SH-SY5Y (cell line): ENCODE results near the gene CAVIN2.

Source experiments
- GATA2 ChIP-seq: IDR thresholded peaks from 2 replicates; pipeline ENCODE4 v1.6.1; 2011; ENCODE audit warnings: mild to moderate bottlenecking, low read depth, low read length
- GATA3 ChIP-seq: IDR thresholded peaks from 2 replicates; pipeline ENCODE4 v1.6.1; 2011; ENCODE audit warnings: low read depth, mild to moderate bottlenecking, low read length, moderate library complexity

CAVIN2 gene

DNA sequence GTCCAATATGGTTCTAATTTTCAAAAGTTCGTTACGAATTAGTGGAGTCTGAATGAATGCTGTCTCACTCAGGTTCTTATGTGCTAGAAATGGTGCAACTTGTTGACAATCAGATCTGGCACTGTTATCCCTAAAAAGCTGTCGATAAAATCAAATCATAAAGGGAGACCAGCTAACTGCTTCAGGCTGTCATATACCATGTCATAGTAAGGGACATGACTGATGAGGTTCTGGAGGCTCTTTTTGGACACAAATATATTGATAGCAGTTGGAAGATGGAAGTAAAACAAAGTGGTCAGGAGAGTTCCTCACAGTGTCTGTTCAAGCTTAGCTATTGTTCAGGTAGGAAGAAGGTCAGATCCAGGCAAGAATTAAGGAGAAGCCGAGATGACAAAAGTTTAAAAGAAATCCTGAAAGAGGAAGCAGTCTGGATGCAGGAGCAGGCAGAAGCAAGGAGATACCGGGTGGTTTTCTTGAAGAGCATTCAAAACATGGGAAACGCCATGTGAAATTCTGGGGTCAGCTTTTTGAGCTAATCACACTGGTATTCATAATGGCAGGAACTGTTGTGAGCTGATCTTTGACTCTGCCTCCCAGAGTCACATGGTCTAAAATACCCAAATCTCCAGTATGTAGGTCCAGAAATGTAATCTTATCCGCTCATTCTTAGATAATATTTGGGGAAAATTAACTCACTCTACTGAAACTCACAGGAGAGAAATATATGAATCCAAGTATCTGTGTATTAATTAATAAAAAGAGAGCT is 9.4 kb upstream of the CAVIN2 start:
- TF ChIP-seq GATA3 (no peak), GATA2 (no peak)

DNA sequence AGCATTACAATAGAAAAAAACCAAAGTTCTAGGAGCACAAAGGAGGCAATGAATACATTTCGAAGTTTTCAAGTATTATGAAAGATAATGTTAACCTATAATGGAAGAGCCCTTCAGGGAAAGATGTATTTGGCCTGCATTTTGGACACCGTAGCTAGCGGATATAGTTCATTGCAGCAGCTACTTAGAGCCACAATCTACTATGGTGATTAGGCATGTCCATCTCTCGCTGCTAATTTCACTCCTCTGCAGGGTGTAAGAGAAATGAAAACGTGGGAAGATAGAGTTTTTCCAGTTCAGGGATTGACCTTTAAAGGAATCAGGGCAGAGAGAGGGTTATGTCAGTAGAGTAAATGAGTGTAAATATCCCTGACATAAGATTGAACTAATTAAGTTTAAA is 8.5 kb upstream of the CAVIN2 start:
- TF ChIP-seq GATA2 = no peak
- no peak for TF ChIP-seq GATA3

DNA sequence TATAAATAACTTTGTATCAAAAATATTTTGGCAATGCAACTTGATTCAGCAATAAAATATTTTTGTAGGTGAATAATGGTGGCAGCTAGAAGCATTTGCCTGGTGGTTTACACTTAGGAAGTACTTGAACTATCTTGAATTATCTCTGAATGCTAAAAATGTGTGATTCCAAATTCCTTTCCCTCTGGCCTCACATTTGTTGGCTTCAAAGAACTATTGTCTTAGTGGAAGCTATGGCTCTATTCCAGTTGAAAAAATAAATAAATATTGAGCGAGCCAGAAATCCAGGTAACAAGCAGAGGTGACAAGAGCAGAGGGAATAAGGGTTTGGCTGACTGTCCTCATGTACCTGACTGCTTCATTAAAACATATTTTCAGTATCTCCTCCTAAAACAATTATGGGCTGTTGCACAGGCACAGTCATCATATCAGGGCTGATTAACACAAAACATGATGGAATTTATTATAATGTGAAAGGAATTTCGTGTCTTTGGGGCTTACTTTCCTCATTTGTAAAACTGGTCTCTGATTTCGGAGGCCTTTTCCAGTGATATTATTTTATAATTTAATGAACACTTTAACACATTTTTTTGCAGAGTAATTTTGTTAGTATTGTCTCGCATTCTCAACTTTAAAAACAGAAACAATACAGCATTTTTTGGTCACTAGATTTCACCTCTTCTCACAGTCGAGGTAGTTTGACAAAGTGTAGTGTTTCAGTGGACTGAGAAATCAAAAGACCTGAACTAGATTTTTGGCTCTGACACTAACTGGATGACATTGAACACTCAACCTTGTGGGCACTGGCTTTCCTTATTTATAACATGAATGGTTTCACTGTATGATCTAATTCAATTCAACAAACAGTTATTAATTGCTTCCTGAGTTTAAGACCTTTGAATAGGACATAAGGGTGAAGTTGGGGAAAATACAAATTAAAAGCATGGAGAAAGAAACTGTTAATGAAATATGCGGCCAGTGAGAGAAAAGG is 7.8 kb upstream of the CAVIN2 start:
- TF ChIP-seq GATA3 (no peak), GATA2 (no peak)

DNA sequence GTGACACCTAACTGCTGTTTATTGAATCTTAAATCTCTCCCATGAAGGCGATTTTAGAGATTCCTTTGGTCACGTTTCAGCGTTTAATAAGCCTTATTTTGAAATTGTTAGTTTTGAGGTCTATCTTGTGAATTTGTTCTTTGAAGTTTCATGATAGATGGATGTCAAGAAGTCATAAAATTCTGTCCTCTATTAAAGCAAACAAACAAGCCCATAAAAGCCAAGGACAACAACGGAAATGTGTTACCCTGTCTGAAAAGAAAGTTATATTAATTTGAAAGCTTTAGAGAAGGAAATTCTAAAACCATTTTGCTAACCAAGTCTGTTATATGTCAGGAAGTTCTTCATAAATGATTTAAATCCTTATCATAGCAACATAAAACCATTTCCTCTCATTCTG is 7.0 kb upstream of the CAVIN2 start:
- no peak for TF ChIP-seq GATA2

GRCh38 chr2:191851158-191851557 is 4.3 kb upstream of the CAVIN2 start:
- no peak for TF ChIP-seq GATA3
- TF ChIP-seq GATA2 = no peak

DNA sequence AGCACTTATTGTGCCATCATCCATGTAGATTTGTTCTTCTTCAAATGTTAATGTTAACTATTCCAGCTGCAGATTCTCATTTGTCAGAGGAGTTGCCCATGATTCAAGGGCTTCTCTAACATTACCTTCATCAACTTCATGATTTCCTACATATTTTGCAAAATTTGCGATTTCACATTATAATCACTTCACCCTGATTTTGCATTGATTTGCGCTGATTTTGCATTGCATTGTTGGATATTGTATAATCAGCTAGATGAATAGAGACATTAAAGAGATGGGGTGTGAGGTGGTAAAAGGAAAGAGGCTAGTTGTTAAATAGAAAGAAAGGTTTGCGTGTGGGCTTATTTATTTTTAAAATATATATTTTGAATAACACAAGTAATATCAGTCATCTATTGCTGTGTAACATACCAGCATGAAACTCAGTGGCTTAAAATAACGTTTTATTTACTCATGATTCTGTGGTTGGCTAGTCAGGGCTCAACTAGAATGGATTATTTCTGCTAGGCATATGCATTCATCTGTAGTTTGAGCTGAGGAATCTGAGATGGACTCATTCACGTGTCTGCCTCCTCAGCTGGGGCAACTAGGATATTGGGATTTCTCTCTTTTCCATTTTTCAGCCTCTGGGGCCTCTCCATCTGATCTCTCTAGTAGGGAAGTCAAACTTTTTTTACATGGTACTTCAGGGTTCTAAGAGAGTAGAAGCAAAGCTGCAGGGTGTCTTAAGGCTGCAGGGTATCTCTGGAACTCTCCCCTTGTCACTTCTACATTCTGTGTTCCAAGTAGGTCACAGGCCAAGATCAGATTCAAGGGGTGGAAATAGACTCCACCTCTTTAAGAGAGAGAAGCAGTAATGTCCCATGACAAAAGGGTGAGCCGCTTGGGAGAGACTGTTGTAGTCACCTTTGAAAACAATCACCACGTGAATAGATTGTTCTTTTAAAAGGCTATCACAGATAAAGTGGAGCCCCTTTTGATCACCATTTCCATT is 2.2 kb upstream of the CAVIN2 start:
- TF ChIP-seq GATA2 (no peak), GATA3 (no peak)

DNA sequence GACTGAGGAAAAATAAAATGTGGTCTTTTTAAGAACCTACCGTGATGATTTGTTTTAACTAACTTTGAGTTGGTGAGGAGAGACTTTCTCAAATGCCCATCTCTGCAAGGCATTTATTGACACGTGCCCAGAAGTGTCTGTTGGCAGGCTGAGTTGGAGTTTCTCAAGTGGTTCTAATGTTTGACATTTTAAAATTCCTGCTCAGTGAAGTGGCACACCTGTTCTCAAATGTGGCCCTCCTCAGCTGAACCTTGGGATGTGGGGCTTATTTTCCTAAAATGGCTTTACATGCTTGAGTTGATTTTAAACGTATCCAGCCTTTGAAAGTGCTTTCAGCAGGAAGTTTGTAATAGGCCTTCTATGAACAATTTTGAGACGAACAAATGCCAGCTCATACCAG is 876 bp upstream of the CAVIN2 start:
- TF ChIP-seq GATA2 (no peak), GATA3 (no peak)

DNA sequence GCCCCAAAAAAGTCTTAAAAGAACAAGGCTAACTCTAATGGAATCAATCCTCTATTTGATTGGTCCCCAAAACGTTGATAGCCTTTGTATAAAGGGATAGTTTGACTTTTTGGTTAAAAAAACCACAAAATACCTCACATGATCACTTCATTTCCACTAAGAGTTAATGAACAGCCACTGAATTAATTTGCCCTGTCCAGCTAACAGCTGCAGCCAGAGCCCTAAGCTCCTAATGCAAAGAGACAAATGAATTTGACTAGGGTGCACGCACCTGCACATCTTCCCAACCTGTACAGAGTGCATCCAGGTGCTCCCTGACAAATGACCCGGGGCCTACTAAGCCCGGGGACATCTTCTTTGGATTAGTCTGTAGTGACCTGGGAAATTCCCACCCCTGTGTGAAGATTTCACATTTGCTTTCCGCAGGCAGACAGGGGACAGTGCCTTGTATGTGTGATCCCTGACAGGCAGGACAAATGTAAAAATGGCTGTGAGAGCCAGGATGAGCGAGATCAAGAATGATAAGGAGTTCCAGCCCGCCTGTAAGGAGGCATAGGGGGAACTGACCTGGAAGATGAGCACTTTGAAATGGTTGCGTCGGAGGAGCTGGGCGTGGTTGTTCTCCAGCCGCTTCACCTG is 893 bp downstream of the CAVIN2 start:
- TF ChIP-seq GATA2 (no peak), GATA3 (no peak)

GRCh38 chr2:191845248-191845715 is 1.6 kb downstream of the CAVIN2 start:
- TF ChIP-seq GATA2 = no peak
- TF ChIP-seq GATA3 = no peak

DNA sequence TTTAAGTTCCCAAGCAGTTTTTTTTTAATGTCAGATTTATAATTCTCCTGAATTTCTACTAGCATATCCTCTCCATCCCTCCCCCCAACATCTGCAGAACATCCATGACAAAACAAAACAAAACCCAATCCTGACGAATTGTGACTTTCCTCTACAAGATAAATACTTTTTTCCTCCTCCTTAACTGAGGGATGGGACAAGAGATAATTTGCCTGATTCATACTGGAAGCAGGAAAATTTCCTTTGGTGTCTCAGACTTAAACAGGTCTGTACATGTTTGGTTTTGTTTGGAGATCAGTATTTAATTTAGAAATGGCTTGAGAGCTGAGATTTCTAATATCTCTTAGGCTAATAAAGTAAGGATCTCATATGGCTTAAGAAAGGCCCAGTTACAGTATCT is 2.2 kb downstream of the CAVIN2 start:
- TF ChIP-seq GATA3 (no peak), GATA2 (no peak)

GRCh38 chr2:191840921-191841320 is 6.0 kb downstream of the CAVIN2 start:
- TF ChIP-seq GATA2 (no peak), GATA3 (no peak)

DNA sequence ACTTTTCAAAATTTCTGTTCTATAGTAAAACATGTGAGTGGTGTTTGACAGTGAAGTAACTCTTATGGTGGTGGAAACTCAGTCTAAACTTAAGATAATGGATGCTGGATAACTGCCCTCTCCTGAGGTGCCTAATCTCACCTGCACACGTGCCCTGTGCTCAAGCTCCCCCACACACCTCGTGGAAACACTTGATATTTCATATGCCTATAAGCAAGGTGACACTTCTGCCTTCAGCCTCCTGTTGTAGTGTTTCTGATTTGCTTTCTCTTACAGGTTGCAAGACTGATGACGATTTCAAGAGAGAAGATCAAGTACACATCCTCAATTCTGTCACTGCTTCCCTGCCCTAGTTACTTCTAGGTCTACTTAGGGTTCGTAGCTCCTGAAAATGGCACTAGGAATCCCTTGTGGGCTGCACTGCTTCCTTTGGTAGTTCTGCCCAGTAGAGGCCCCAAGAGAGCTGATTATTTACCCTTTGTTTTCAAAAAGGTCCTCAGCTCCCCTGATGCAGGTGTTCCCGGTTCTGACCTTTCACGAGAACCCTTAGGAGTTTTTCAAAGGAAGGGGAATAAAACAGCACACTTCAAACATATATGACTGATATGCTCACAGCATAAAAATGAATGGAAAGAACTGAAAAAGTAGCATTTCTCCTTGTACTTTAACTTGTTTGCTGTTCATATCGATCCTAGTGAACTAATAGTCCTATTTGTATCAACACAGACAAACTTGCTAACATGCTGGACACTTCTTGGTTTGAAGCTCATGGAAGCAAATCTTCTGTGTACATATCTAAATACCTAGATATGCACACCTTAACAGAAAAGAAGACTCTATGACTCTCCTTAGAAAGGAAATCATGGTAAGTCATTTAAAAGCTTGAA is 6.7 kb downstream of the CAVIN2 start:
- TF ChIP-seq GATA2 (no peak), GATA3 (no peak)

GRCh38 chr2:191838526-191838925 is 8.4 kb downstream of the CAVIN2 start:
- TF ChIP-seq GATA2 (no peak), GATA3 (no peak)
